ENCODE results near the gene KIFC1. TPM values are rescaled to one million over a fixed set of nuclear protein-coding genes. Genes with fewer than 3 reads are reported as not detected.

KIFC1 gene
- total RNA-seq, 1 donor, result 4.8 TPM

DNA sequence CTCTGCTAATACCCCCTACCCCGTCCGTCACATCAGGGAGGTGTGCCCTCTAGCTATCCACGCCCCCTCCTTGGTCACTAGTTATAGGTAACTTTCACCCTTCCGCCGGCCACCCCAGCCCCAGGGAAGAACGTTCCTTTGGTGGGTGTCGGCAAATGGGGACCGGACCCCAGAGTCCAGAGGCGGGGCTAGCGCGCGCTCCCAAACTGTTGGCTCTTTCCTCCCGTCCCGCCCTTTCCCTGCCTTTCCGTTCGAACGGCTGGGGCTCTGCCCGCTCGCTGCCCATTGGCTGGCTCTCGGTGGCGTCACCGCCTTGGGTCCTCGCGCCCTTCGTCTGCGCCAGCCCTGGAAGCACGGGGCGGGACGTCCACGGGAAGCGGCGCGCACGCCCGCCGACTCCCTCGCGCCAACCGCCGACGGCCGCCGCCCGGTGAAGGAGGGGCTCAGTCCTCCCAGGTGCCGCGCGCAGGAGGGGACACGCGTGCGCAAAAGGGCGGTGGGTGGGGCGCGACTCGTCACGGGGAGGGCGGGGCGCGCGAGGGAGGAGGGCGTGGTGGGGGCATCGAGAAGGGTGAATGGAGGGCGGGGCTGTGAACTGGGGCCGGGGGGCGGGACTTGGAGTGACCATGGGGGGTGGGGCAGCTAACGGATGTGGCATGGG lies 18.6 kb downstream of the KIFC1 start:
- peak; percentile 96 to 99 (median 97) for DNase-seq (ENCODE audit: low read depth in 2 of 3, low spot score in 2 of 3)

DNA sequence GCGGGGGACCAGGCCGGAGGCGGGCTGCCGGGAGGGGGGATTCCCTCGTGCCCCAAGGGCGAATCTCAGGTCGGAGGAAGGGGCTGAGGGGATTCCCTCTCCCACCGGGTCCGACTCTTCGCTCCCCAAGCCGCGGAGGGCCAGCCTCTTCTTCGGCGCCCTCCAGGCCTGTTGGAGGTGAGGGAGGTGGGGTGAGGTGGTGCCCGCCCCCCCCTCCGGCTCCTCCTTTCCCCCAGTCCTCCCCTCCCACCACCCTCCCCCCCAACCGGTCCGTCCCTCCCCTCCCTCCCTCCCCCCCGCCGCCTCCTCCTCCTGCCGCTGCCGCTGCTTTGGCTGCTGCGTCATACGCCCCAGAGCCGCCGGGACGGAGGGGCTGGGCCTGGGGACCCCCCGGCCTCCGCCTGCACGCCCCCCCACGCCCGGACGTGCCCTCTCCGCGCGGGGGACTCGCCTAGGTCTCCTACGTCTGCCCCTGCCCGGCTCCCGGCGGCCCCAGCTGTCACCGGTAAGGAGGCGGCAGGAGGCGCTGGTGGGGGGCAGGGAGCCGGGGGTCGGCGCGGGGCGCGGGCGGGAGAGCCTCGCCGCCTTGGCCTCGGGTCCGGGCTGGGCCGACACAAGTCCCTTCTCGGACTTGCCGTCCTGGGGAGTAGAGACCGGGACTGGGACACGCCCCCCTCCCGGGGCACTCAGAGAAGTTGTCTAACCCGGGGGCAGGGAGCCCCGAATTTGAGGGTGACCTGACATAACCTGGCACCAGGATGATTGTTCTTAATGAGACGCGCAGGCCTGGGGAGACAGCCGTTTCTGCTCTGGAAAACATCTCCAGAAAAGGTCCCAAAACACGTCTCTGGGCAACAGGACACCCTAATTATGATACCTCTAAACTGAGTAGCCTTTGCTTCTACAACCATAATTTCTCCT lies 19.3 kb downstream of the KIFC1 start, which contains the start of gene PHF1:
Gene PHF1 (plus strand): TSS at position 304 of the 921 bp plus-strand sequence. CDS start 1,250 bp downstream, outside the sequence.
- peak in 1 of 3 donors; percentile 95 for DNase-seq (ENCODE audit: low read depth in 2 of 3, low spot score in 2 of 3)

DNA sequence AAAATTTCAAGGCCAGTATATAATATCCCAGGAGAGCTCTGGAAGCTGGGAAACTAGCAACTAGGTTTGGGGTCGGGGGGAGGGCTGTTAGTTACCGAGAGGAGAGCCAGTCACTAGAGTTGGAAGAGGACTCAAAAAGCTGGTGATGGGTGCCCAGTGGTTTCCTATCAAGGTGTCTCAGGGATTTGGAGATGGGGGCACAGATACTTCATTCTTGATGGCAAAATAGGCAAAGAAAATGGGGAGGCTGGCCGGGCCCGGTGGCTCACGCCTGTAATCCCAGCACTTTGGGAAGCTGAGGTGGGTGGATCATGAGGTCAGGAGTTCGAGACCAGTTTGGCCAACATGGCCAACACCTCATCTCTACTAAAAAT lies 20.0 kb downstream of the KIFC1 start:
- DNase-seq (ENCODE audit: low read depth in 2 of 3, low spot score in 2 of 3), result no peak

DNA sequence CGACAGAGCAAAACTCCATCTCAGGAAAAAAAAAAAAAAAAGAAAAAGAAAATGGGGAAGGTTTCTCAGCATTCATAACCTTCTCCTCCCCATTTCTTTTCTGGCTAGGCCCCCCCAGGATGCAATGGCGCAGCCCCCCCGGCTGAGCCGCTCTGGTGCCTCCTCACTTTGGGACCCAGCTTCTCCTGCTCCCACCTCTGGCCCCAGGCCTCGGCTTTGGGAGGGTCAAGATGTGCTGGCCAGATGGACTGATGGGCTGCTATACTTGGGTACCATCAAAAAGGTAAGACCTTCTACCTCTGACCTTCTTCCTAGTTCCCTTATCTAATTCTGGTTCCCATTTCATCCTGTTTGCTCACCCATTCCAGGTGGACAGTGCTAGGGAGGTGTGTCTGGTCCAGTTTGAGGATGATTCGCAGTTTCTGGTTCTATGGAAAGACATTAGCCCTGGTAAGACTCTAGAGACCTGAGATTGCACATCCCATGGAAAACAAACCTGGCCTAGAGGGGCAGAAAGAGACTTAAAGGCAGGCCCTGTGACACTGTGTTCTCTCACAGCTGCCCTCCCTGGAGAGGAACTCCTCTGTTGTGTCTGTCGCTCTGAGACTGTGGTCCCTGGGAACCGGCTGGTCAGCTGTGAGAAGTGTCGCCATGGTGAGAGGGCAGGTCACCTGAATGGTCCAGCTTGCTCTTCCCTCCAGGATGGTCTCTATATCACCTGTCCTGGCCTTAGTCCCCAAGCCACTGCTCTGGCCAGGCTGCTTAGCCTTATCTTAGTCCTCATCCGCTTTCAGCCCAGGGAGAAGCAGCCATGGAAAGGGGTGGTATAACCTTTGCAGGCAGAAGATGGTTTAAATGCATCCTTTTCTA lies 20.8 kb downstream of the KIFC1 start:
- DNase-seq (ENCODE audit: low read depth in 2 of 3, low spot score in 2 of 3), result no peak

DNA sequence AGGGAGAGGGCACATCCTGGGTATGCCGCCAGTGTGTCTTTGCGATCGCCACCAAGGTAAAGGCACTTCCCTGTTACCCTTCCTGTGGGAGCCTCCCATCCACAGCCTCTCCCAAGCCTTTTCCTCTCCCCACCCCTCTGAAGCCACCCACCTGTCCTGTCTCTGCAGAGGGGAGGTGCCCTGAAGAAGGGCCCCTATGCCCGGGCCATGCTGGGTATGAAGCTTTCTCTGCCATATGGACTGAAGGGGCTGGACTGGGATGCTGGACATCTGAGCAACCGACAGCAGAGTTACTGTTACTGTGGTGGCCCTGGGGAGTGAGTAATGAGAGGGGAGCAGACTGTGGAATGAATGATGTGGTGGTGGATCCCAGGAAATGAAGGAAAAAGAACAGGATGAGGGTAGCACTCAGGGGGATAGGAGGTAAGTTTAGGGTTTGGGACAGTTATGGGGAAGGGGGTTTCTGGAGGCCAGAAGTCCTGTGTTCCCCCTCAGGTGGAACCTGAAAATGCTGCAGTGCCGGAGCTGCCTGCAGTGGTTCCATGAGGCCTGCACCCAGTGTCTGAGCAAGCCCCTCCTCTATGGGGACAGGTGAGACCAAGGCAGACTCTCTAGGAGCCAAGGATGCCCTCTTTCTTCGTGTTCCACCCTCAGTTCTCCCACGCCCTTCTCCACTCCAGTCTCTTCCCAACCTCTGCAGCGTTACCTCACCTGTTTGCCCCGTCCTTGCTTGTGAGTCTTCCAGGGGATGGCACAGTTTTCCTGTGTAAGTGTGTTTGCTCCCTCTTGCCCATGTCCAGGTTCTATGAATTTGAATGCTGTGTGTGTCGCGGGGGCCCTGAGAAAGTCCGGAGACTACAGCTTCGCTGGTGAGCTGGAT lies 21.9 kb downstream of the KIFC1 start:
- no peak for DNase-seq (ENCODE audit: low read depth in 2 of 3, low spot score in 2 of 3)

DNA sequence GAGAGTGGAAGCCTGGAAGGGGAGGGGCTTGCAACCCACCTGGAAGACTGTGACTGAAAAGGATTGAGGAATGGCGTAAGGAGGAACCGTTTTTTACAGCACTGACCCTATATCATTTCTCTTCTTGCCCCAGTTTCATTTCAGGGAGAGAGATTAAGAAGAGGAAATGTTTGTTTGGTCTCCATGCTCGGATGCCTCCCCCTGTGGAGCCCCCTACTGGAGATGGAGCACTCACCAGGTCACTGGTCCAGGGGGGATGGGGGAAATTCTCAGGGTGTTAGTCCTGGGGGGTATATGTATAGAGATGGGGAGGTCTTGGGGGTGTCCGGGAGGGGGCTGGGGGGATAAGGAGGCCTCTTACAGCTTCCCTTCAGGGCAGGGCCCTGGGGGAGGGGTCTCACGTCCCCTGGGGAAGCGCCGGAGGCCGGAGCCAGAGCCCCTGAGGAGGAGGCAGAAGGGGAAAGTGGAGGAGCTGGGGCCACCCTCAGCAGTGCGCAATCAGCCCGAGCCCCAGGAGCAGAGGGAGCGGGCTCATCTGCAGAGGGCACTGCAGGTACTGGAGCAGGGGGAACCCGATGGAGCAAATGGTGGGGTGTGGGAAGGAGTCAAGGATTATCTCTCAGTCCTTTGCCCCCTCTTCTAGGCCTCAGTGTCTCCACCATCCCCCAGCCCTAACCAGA lies 23.1 kb downstream of the KIFC1 start:
- peak in 1 of 3 donors; percentile 65 for DNase-seq (ENCODE audit: low read depth in 2 of 3, low spot score in 2 of 3)

DNA sequence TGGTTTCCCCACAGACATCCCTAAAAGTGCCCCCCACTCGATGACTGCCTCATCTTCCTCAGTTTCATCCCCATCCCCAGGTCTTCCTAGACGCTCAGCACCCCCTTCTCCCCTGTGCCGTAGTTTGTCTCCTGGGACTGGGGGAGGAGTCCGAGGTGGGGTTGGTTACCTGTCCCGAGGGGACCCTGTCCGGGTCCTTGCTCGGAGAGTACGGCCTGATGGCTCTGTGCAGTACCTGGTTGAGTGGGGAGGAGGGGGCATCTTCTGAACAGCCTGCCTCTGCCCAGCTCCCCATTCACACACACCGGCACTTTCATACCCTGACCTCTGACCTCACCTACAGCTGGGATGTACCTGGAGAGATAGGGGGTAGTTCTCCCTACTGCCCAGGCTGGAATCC lies 24.2 kb downstream of the KIFC1 start:
- no peak for DNase-seq (ENCODE audit: low read depth in 2 of 3, low spot score in 2 of 3)

DNA sequence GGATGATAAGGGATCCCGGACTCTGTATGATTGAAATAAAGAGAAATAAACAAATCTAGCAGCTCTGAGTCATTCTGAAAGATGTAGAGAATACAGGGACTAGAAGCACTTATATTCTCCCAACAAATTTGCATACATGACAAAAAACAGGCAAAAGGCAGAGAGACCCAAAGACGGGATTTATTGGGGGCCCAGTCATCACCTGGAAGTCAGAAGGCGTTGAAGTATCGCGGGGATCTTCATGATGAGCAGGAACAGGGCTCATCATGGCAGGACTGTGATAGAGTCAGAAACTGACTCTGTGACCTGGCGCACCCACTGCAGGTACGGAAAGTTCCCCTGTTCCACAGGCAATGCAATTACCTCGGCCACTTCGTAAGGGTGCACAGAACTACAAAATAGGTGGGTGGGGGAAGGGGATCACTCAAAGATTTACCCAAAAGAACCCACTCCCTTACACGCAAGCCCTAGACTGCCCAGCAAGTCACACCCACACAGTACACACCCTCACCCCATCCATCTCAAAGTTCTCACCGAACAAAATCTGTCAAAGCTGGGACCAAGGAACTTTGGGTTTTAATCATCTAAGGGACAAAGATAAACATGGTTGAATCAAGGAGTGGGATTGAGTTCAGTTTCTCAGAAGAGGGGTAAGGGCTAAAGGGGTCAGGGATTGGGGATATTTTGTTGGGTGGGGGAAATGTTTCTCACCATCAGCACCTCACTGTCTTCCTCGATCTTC lies 24.9 kb downstream of the KIFC1 start:
- no peak for DNase-seq (ENCODE audit: low read depth in 2 of 3, low spot score in 2 of 3)

DNA sequence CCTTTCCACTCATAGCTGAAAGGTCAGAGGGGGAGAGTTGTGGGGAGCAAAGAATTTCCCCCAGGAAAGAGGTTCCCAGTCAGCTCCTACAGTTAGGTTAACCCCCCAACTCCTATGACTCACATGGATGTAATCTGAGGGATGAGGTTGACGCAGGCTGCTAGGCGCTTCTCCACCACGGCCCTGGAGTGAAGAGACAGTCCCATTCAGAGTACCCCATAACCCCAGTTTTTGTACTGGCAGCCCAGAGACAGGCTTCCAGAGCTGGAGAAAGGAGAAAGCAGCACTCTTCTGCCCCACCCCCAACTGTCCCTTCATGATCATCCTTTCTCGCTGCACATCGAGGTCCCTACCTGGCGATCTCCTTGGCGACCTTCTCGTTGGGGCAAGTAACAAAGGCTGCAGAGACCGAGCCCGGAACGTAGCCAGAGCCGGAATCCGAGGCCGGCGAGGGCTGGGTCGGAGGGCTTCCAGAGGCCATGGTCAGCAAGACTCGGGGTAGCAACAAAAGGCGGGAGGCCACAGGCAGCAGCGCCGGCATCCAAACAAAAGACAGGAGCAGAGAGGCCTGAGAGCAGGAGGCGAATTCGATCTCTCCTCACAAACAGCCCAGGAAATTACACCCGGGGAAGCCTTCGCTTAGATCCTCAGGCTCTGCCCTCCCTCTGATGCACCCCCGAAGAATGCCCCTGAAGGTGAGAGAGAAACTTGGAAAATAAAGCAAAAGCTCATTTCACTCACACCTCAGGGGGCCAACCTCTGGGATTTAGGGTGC lies 25.7 kb downstream of the KIFC1 start:
- DNase-seq (ENCODE audit: low read depth in 2 of 3, low spot score in 2 of 3), result no peak

DNA sequence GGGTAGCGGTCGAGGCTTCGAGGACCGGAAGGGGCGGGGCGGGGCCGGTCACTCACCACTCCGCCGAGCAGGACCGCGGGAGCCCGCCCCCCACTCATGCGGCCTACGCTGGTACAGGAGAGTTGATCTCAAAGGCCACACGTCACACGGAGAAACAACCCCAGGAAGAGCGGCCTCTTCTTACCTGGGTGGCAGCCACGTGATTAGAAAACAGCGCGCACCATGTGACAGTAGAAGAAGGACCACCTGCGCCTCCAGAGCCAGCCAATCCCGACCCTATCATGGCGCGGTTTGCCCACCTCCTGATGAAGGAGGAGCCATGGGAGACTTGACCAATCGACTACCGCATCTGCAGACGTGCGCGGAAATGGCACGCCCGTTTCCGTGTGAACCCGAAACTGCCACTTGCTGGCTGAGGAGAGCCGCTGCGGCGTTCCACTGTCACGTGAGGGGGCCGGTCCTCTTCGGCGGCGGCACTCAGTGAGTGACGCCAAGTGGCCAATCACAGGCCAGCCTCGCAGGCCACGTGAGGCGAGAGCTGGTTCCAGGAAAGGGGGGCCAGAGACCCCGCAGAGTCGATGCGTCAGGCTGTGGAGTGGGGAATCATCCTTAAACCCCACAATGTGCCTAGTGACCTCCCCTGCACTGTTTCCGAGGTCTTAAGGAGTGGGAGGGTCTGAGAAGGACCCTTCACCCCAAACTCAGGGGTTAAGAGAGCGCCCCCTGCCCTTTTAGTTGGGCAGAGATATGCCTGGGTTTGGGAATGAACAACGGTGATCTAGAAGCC lies 26.5 kb downstream of the KIFC1 start, which contains the start of gene CUTA:
Gene CUTA (minus strand): TSS at position 205 of the 787 bp plus-strand sequence. CDS start 107 bp downstream, at position 98.
- peak; percentile 95 to 100 (median 100) for DNase-seq (ENCODE audit: low read depth in 2 of 3, low spot score in 2 of 3)

DNA sequence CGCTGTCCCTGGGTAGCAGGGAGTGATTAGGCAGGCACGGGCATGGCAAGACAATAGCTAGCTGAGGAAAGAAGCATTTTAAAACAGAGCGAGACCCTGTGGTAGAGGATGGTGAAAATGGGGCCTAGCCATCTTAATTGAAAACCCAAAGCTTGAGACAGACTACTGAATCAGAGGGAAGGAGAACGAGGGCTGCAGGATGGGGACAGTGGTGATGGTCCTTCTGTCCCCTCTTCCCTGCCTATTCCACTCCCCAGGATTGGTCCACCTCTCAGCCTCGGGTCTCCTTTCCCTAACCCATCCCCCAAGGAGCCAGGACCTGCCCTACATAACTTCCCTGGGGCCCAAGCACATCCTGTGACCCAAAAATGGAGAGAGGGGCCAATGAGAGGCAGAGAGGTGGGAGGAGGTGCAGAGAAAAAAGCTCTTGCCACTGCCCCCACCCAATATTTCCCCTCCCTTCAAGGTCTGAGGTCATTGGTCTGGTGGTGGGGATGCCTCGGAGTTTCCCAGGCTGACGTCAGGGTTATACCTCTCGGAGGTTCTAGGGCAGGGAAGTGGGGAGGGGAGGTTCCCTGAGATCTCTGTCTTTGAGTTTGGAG lies 27.2 kb downstream of the KIFC1 start:
- DNase-seq (ENCODE audit: low read depth in 2 of 3, low spot score in 2 of 3), result peak in 1 of 3 donors; percentile 33

DNA sequence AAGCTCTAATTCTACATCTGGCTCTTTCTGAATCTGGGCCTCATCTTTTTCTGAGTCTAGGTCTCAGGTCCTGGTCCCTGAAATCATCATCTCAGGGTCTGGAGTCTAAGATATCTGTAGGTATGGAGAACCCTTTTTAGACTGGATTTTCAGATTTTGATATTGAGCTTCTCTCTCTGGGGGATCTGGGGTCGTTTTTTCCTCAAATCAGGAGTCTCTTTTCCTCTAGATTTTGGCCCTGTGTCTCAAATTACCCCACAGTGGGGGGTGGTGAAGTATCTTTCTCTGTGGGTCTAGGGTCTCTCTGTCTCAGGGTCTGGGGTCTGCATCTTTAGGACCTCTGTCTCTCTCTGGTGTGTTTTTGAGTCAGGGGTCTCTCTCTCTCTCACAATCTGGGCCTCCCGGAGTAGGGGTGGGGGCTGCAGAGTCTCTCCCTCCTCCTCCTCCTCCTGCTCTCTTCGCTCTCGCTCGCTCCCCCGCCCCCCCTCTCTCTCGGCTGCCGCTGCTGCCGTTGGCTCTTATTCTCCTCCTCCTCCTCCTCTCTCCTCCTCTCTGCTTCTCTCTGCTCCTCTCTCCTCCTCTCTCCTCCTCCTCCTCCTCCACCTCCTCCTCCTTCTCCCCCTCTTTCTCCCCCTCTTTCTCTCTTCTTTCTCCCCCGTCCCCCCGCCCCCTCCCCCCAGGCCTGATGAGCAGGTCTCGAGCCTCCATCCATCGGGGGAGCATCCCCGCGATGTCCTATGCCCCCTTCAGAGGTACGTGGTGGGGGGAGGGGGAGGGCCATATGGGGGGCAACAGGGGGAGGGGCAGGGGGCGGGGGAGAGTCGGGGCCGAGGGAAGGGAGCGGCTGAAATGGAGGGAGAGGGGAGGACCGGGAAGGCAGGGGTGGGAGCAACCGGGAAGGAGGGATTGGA lies 28.2 kb downstream of the KIFC1 start, which contains the start of gene SYNGAP1:
Gene SYNGAP1 (plus strand): TSS at position 486 of the 911 bp plus-strand sequence. CDS start 200 bp downstream, at position 686.
- peak in 1 of 3 donors; percentile 29 for DNase-seq (ENCODE audit: low read depth in 2 of 3, low spot score in 2 of 3)

DNA sequence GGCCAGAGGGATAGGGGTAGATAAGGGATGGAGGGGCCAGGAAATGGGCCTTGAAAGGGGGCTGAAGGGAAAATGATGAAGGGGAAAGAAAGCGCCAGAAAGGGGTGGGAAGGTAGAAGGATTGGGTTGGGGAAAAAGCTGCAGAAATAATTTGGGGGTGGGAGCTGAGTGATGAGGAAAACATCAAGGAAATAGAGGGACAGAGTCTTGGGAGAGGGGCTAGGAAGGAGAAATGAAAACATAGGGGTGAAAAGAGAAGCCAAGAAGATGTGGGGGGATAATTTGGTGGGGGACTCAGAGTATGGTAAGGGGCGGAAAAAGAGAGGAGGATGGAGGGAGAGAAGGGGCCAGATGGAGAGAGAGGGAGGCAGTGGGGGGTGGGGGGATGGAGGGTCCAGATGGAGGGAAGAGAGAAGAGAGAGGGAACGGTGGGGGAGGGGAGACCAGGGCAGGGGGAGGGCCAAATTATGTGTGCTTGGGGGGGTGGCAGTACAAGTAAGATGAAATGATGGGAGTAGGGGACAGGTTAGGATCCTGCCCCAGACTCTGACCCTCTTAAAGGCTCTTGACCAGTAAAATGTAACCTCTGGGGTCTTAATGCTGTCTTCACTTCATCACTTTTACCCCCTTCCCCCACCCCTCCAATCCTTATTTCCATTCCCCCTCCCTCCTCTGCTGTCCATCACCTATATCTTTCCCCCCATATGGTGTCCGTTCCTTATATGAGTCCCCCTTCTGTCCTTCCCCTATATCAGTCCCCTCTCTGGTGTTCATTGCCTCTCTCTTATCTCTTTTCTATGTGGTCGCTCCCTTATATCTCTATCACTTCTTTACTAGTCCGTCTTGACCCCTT lies 29.1 kb downstream of the KIFC1 start:
- DNase-seq (ENCODE audit: low read depth in 2 of 3, low spot score in 2 of 3), result peak in 1 of 3 donors; percentile 28

DNA sequence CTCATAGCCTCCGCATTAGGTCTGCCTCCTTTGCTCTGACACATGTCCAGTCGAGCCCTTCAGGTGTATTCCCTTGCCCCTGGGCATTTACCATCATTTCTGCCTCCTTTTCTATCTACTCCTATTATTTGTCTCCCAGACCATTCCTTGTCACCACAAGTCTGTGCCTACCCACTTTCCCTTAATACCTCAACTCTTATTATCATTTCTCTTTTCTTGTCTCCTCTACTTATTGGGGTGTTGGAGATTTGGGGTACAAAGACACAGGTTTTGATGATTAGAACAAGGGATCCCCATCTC lies 29.7 kb downstream of the KIFC1 start:
- DNase-seq (ENCODE audit: low read depth in 2 of 3, low spot score in 2 of 3), result no peak

DNA sequence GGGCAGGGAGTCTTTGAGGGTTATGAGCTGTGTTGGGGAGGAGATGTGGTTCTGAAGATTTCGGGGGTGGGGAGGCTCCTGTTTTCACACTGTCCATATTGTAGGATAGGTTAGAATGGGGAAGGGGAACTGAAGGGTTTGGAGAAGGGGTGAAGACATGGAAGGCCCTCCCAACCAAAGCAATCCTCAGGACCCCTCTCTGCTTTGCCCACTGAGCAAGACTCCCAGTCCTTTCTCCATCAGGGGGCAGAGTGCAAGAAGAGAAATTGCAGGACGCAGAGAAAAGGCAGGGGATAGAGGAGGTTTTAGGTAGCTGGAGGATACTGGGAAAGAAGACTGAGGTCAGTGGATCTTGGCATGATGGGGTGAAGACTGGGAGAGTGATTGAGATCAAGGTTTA lies 32.2 kb downstream of the KIFC1 start:
- no peak for DNase-seq (ENCODE audit: low read depth in 2 of 3, low spot score in 2 of 3)

Measured in hematopoietic multipotent progenitor cell (in vitro differentiated cells).